ENCODE results near the gene IL36G.
A peak's percentile ranks its signal among the peaks of the same experiment; 100 is the strongest.
"Not testable (repeated sequence)": the region's sequence is repeated elsewhere in the genome, so short reads cannot be mapped to it uniquely, and the experiment has no call there.

IL36G gene

DNA sequence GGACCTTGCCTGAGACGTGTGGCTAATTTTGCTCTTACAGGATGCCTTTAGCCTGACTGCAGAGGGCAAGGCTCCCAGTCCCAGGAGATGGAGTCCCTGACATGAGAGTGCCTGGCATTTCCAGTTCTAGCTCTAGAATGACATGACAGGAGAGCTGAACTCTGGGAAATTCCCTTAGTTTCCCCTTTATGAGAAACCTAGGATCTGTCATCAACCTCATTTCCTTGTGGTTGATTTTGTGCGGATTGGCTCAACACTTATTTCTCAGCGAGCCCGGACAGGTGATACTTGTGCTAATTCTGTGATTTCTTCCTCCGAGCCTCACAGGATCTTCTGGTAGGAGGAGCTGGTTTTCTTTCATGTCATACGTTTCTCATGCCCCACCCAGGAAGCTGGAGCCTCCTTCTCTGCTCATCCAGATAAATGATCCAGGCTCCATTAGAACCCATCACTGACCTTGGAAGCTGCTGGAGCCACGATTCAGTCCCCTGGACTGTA lies at the start of gene IL36G:
Gene IL36G, plus strand, starts transcription at position 448 of the 498 bp plus-strand sequence. CDS start 633 bp downstream, outside the sequence.
- DNase-seq, result no peak

DNA sequence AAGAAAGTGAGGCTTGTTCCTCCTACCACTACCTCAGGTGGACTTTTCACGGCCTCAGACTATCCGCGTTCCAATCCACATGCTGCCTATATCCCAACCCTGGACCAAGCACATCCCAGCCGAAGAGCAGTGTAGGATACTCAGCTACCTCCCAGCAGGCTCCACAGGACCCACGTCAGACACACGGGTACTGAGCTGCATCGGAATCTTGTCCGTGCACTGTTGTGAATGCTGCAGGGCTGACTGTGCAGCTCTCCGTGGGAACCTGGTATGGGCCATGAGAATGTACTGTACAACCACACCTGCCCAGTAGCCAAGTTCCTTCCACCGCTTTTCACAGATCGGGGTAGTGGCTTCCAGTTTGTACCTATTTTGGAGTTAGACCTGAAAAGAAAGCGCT lies 44.5 kb upstream of the IL36G start:
- no peak for DNase-seq

GRCh38 chr2:112934117-112934516 lies 43.7 kb upstream of the IL36G start:
- DNase-seq, result not testable (repeated sequence)

- DNase-seq, result no peak
Observed at GRCh38 chr2:112936927-112937232, 40.9 kb upstream of the IL36G start.

DNA sequence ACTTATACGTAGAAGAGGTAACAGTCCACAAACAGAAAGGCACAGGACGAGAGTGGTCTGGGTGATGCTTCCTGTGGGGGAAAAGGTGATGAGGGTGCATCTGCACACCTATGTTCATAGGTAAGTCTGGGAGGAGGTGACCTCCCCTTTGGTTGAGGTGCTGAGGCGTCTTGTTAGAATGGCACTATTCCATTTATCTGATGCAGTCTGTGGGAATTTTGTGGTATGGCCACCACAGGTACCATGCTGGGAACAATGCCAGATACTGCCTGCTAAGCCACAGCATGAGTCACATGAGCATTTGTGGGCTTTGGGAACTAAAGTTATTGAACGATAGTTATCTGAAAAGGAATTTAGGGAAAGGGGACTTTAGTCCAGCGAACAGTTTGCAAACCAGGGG lies 38.9 kb upstream of the IL36G start:
- DNase-seq, result peak; percentile 45

- no peak for DNase-seq
Observed at GRCh38 chr2:112939425-112939824, 38.4 kb upstream of the IL36G start.

GRCh38 chr2:112940859-112941625 lies 36.8 kb upstream of the IL36G start:
- no peak for DNase-seq

DNA sequence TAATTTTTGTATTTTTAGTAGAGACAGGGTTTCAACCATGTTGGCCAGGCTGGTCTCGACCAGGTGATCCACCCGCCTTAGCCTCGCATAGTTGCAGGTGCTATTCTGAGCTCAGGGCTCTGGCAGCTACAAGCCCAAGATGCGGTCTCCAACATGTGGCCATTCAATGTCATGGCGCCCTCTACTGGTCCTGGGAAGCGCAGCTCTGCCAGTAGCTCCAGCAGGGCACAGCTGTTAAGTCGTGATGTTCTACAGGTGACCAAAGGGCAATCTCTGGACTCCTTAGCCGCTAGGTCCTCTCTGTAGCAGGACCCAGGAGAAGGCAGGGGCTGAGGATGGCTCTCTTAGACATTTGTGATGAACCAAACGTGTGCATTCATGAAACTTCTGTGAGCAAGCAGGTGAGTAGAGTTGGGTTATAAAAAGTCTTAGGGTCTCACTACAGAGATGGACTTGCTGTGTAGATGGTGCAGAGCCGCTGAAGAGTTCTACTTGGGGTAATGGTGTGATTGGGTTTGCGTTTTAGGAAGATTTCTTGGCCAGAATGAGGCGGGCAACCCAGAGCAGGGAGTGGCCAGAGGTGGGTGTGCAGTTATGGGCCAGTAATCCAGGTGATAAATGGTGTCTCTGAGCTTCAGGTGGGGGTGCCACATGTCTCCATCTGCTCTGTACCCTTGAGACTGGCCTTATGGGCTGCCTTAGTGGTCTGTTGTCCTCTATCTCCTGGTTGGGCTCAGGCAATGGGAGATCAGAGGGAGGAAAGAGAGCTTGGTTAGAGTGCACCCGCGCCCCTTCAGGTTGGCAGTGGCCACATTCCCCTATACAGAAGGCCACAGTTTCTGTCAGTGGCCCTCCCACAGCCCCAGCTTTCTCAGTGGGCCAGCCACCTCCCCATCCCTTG lies 35.8 kb upstream of the IL36G start:
- DNase-seq, result peak; percentile 65

DNA sequence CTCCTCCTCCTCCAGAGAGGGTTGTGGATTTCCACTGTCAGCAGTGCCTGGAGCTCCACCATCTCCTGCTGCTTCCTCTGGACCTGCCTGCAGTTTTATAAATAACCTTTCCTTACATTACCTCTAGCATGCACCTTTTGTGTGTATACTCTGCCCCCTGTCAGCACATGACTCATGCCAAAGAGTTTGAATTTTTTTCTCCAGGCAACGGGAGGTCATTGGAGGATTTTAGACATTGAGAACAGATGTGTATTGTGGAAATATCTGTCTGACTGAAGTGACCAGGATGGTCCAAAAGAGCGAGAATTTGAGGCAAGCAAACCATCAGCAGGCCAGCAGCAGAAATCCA lies 35.2 kb upstream of the IL36G start:
- DNase-seq, result no peak

DNA sequence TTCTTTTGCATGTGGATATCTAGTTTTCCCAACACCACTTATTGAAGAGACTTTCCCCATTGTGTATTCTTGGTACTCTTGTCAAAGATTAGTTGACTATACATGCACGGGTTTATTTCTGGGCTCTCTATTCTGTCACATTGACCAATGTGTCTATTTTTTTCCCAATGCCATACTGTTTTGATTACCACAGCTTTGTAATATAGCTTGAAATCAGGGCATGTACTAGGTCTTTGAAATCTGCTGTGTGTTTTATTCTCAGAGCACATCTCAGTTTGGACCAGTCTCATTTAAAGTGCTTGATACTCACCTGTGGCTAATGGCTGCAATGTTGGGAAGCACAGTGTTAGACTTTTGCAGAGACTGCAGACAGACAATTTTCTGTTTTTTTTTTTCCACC lies 32.8 kb upstream of the IL36G start:
- DNase-seq, result no peak

DNA sequence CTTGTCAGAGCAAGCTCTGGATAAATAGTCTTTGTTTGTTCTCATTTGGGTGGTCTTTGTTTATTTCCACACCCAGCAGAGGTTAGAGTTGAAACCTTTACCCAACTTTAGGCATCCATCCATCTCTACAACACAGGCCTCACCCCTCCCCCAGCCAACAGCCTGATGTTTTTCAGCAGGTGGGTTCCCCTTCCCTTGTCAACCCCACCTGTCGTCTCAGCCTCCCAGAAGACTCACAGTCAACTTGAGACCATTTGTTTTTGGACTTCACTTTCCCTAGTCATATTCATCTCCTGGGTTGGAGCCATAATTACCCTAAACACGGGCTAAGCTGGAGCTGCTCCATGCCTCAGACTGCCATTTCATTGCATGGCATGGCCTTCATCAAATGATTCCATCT lies 31.7 kb upstream of the IL36G start:
- DNase-seq, result no peak

DNA sequence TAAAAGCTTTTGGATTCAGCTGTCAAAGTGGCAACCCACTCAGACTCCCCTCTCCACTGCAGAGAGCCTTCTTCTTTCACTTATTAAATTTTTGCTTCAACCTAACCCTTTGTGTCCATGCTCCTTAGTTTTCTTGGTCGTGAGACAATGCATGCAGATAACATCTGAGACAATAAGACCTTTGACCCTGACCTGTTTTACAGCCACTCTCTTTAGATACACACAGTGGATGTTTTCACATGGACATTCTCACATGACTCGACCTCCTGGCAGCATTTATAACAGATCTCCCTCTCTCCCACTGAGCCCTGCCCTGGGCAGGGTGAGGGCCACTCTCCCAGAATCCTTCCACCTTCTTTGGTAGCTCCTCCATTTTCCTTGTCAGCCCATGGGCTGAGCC lies 30.4 kb upstream of the IL36G start:
- no peak for DNase-seq

- no peak for DNase-seq
Observed at GRCh38 chr2:112949456-112949855, 28.4 kb upstream of the IL36G start.

DNA sequence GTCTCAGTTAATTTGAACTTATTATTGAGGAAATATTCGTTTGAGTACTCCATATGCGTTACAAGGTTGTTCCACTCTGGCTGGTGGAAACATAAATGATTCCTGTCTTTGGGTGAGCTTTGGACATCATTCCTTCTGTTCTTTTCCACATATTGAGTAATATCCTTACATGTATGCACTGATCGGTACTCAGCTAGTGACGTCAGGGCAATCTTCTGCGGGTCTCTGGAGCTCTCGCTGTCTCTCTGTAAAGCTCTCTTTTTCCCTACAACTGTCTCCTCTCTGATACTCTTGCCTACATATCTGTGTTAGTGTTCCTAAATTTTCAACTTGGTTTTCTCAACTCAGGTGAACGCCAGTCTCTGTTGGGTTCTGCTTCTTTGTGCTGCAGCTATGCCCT lies 23.4 kb upstream of the IL36G start:
- DNase-seq, result no peak

- peak; percentile 7 for DNase-seq
Observed at GRCh38 chr2:112957511-112957910, 20.3 kb upstream of the IL36G start.

DNA sequence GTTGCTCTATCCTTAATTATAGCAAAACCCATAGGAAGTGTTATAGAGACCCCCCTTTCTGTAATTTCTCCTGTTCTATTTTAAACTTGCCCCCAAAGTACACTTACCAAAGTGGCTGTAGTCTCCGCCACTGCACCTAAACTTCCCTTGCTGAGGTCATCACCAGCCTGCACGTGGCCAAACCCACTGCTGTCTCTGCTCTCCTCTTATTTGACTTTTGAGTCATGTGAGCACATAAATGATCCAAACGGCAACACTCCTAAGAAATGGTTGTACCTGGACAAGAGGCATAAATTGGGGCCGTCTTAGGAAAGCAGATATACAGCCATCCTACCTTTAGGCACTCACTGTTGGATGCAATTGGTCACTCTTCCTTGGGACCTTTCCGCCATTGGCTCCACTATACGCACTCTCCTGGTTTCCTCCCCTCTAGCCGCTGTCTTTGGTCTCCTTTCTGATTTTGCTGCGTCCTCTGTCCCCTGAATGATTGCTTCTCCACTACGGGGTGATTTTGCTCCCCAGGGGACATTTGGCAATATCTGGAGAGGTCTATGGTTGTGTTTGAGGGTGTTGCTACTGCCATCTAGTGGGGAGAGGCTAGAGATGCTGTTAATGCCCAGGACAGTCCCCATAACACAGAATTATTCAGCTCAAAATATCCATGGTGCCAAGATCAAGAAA lies 19.2 kb upstream of the IL36G start:
- peak; percentile 64 for DNase-seq

- DNase-seq, result no peak
Observed at GRCh38 chr2:112959109-112959812, 18.5 kb upstream of the IL36G start.

- DNase-seq, result no peak
Observed at GRCh38 chr2:112960230-112960825, 17.5 kb upstream of the IL36G start.

DNA sequence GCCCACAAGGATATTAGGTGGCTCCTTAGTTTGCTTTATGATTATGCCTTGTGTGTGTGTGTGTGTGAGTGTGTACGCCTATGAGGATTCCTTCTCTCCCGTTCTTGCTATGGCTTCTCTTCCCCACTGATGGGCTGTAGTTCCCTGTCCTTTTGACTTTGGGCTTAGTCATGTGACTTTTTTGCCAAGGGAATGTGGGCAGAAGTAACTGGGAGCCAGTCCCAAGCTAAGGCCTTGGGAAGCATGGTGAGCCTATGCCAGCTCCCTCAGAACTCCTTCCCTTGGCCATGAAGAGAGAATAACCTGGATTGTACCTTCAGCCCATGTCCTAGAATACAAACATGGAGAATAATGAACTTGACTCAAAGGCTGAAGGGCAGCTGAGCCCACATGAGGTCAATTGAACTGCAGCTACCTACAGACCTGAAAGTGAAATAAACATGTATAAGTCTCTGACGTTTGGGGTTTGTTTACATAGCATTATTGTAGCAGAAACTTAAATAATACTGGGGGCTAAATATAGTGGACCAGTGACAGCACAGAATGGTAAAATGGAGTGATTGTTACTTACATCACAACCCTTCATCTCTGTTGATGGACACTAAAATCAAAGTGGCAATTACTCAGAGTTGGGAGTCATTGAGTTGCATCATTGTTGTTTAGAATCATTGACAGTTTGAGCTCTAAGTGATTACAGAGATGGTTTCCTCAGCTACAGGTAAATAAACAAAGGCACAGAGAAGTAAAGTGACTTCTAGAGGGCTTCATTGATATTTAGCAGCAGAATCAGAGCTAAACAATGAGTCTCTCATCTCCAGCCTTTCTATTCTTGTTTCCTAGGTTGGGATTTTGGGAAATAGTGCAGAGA lies 15.3 kb upstream of the IL36G start:
- DNase-seq, result no peak

DNA sequence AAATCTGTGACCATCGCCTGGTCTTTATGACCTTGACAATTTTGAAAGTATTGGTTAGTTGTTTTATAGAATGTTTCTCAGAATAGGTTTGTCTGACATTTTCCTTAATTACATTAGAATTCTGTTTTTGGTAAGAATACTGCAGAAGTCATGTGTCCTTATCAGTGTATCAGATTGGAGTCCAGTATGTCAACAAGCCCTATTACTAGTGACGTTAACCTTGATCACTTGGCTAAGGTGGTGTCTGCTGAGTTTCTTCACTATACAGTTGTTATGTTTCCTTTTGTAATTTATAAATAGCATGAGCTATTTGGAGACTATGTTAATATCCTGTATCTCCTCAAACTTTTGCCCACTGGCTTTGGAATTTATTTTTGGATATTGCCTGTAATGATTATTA lies 10.8 kb upstream of the IL36G start:
- no peak for DNase-seq

DNA sequence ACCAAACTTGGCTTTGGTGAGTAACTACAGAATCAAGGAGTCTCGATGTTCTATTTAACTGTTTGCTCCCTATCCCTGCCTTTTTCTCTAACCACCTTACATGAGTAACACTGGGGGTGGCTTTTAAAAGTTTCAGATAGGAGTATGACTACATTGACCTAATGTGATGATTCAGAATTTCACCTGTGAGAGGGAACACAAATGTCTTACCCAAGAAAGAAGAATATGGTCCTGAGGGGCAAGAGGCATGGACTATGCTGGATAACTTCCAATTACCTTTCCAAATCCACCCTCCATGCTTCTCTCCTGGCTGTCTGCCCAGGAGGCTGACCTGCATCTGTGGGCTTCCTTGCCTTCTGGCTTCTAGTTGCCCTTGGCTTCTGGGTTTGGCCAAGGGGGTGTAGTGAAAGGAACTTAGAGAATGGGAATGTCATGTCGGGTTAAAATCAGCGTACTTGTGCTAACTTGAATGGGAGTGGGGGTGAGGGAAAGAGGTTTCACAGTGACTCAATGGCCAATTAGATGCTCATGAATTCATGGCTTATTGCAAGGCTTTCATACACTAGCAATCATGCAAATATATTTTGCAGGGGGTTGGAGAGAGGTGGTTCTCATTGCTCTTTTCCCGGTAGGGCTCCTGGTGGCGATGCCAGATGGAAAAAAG lies 5.3 kb upstream of the IL36G start:
- DNase-seq, result no peak

Measured in fibroblast of skin of right biceps (primary cell).